Muscle of back (tissue), 11 donors: ENCODE measurements around the gene FADS3. TPM values are rescaled to one million over a fixed set of nuclear protein-coding genes. Genes with fewer than 3 reads are reported as not detected.

Experiments used
- DNase-seq, 3 donors: peaks; one replicate each; pipeline versions ENCODE4 v3.0.0 to v3.0.0-alpha.2; 2013
- polyA plus RNA-seq, 10 donors: library from polyadenylated mRNA; unstranded; fragments of 120-200 nt; gene quantifications; one replicate each; pipeline ENCODE4 v1.2.1, GENCODE V29; 2013; ENCODE audit not compliant: insufficient read length in 10 of 10

The FADS3 gene
- polyA plus RNA-seq, 10 donors = 27.6 to 51.1 (median 44.6) TPM

DNA sequence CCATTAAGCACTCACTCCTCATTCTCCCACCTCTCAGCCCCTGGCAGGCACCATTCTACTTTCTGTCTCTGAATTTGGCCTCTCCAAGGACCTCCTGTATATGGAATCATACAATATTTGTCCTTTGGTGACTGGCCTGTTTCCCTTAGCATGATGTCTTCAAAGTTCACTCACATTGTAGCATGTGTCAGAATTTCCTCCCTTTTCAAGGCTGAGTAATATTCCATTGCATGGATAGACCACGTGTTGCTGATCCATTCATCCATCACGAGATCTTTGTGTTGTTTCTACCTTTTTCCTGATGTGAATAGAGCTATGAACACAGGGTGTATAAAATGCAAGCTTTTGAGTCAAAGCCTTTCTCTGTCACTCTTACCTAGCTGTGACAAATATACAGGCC lies 51.6 kb downstream of the FADS3 start:
- no peak for DNase-seq

DNA sequence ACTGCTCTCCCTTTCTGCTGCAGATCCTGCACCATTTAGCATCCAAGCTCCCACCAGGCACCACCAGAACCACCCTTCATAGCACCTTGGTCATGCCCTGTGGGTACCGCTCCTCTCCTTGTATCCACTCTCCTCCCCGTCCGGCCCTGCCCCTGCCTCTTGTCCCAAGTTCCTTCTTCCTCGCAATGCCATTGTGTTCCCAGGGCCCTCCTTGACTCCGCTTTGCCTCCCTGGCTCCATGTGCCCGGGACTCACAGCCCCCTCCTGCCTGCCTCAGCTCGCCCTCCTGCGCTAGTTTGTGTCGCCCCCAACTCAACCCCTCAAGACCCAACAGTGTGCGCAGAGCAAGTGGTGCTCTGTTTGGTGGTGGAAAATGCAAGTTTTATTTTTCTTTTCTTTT lies 52.4 kb downstream of the FADS3 start:
- no peak for DNase-seq

- DNase-seq = no peak
Measured at GRCh38 chr11:61838501-61838900, 52.8 kb downstream of the FADS3 start.

DNA sequence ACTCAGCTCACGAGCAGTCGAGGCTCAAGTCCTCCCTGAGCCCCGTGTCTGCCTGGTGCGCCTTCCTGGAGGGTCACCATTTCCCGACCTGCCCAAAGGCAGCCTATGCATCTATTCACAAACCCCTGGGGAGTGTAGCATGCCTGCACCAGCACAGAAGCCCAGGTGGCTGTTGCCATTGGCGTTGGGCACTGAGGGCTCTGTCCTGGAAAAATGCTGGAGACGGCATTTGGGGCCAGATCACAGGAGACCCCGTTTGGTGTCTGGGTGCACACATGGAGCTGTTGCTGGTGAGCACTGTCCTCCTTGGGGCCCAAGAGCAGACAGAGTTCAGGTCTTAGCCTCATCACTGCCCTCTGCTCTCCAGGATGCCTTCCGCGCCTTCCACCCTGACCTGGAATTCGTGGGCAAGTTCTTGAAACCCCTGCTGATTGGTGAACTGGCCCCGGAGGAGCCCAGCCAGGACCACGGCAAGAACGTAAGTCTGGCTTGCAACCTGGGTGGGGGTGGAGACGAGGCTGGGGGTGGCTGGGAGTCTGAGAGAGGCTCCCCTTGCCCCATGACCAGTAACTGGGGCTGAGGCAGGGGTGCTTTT lies 53.8 kb downstream of the FADS3 start:
- DNase-seq = no peak

- DNase-seq = no peak
Measured at GRCh38 chr11:61836193-61836592, 55.2 kb downstream of the FADS3 start.

GRCh38 chr11:61834278-61835048 lies 56.9 kb downstream of the FADS3 start:
- DNase-seq = peak in 2 of 3 donors; percentile 72 to 87

- peak in 1 of 3 donors; percentile 41 for DNase-seq
Measured at GRCh38 chr11:61833926-61834277, 57.4 kb downstream of the FADS3 start.

- no peak for DNase-seq
Measured at GRCh38 chr11:61833471-61833870, 57.9 kb downstream of the FADS3 start.

GRCh38 chr11:61832754-61833153 lies 58.6 kb downstream of the FADS3 start:
- no peak for DNase-seq

- DNase-seq = no peak
Measured at GRCh38 chr11:61832207-61832606, 59.1 kb downstream of the FADS3 start.

GRCh38 chr11:61830237-61831105 lies 60.9 kb downstream of the FADS3 start:
- DNase-seq = peak in 2 of 3 donors; percentile 51 to 77

DNA sequence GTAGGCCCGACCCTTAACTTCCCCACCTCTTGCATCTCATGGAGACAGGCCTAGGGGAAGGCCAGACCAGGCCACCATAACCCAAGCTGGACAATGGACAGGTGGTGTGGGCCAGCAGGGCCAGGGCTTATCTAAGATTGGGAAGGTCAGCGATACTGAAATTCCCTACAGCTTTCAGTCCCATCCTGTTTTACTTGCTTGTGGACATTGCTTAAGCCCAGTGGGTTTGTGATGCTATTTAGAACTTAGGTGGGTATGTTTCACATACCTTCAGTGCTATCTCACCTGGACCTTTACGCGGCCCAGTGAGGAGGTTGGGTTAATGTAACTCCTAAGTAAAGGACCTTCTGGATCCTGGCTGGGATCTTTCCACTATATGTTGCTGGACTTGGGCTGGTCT lies 61.5 kb downstream of the FADS3 start:
- DNase-seq = no peak

DNA sequence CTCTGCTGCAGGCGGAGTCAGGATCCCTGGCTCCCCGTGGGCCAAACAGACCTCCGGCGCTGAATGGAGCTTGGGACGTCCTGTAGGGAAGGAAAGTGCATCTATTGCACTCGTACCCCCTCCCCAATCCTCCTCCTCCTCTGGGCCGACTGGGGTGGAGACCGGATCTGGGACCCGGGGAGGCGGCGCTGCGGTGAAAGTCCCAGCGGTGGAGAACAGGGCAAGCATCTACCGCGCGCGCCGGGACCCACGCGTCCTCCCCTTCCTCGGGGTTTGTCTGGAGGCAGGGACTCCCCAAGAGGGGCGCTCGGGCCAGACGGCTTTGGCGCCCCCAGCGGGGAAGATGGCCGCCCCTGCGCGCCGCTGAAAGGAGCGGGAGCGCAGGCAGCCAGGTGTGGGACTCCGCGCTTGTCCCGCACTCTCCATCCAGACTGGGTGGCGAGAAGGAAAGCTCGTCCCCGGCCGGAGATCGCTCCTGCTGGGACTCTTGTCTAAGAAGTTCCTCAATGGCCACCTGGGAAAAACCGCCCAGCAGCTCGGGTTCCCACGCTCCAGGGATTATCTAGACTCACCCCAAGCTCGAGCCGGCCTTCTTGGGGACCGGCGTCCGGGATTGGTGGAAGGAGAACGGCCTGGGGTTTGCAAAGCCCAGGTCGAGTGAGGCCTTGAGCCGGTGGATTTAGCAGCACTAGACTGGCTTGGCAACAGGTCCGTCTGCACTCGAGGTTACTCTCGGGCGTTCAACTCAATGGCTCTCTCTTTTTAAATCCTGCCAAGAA lies 62.5 kb downstream of the FADS3 start:
- DNase-seq = peak in 2 of 3 donors; percentile 49 to 83

DNA sequence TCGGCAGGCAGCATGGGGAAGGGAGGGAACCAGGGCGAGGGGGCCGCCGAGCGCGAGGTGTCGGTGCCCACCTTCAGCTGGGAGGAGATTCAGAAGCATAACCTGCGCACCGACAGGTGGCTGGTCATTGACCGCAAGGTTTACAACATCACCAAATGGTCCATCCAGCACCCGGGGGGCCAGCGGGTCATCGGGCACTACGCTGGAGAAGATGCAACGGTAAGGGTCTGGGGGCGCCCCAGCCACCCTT lies 63.0 kb downstream of the FADS3 start:
- DNase-seq = no peak

GRCh38 chr11:61827571-61828378 lies 63.6 kb downstream of the FADS3 start, which contains the start of gene FADS2:
TSS of gene FADS2 (plus strand) at chr11:61828300. CDS start at chr11:61828391, 91 bp downstream.
- peak; percentile 95 to 99 (median 97) for DNase-seq

- no peak for DNase-seq
Measured at GRCh38 chr11:61826930-61827570, 64.3 kb downstream of the FADS3 start.
